HFF-Myc (cell line): ENCODE results near the gene C1QA.

Source experiments
- DNase-seq: peaks from one replicate; pipeline ENCODE4 v3.0.0-alpha.2; 2011; ENCODE audit warnings: low read depth; ENCODE audit errors: extremely low read depth
- H3K4me3 ChIP-seq: replicated peaks from 2 replicates; pipeline ENCODE4 v1.5.1; 2011; ENCODE audit warnings: low read depth, mild to moderate bottlenecking, control low read depth, low read length
- CTCF ChIP-seq: IDR thresholded peaks from 2 replicates; pipeline ENCODE4 v1.5.1; 2012; ENCODE audit warnings: mild to moderate bottlenecking, low read depth, low read length, control low read depth; ENCODE audit errors: missing control alignments

Gene C1QA

DNA sequence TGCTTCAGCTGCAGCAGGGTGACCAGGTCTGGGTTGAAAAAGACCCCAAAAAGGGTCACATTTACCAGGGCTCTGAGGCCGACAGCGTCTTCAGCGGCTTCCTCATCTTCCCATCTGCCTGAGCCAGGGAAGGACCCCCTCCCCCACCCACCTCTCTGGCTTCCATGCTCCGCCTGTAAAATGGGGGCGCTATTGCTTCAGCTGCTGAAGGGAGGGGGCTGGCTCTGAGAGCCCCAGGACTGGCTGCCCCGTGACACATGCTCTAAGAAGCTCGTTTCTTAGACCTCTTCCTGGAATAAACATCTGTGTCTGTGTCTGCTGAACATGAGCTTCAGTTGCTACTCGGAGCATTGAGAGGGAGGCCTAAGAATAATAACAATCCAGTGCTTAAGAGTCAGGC, 2.9 kb downstream of the C1QA start:
- H3K4me3 ChIP-seq, result no peak overlapping the region
- peak; percentile 11 for DNase-seq
- TF ChIP-seq CTCF, result peak; percentile 12

- no peak overlapping the region for H3K4me3 ChIP-seq
- TF ChIP-seq CTCF, result no peak
- DNase-seq, result no peak
These were observed 4.8 kb downstream of the C1QA start for GRCh38 chr1:22641247-22641646.

GRCh38 chr1:22641906-22642636, 5.6 kb downstream of the C1QA start:
- no peak overlapping the region for H3K4me3 ChIP-seq
- DNase-seq, result no peak
- peak; percentile 94 for TF ChIP-seq CTCF

DNA sequence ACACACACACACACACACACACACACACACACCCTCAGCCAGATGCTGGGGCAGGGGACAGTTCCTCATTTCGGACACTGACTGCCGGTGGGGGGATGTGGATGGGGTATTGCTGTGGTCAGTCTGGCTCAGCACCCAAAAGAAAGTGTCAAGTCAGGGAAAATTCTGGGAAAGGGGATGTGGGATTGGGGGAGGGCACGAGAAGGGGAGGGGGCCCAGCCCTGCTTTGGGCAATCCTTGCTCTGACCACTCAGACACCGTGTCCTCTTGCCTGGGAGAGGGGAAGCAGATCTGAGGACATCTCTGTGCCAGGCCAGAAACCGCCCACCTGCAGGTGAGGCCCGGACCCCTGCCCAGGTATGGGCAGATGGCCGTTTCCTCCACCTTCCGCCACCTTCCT, 7.0 kb downstream of the C1QA start, which contains the start of gene C1QC:
Gene C1QC (plus strand): TSS at position 253 of the 400 bp plus-strand sequence. CDS start 391 bp downstream, outside the sequence.
- no peak for DNase-seq
- H3K4me3 ChIP-seq, result no peak within 1 kb of the TSS
- TF ChIP-seq CTCF, result no peak

DNA sequence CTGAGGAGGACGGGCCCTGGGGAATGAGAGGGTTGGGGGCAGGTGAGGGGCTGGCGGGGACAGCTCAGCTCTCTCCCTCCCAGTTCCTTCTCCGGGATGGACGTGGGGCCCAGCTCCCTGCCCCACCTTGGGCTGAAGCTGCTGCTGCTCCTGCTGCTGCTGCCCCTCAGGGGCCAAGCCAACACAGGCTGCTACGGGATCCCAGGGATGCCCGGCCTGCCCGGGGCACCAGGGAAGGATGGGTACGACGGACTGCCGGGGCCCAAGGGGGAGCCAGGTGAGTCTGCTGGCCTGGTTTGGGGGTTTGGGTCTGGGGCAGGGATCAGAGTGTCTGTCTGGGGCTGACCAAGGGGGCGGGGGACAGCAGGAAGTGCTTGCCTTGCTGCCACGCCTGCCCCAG, 7.5 kb downstream of the C1QA start:
- H3K4me3 ChIP-seq, result no peak overlapping the region
- no peak for TF ChIP-seq CTCF
- DNase-seq, result no peak

GRCh38 chr1:22645931-22646330, 9.5 kb downstream of the C1QA start:
- DNase-seq, result no peak
- H3K4me3 ChIP-seq, result no peak overlapping the region
- no peak for TF ChIP-seq CTCF

GRCh38 chr1:22646384-22646783, 10.0 kb downstream of the C1QA start:
- TF ChIP-seq CTCF, result no peak
- DNase-seq, result no peak
- no peak overlapping the region for H3K4me3 ChIP-seq
